Choroid plexus epithelial cell (primary cell): ENCODE results near the gene ZNF597.
"Not testable (repeated sequence)": the region's sequence is repeated elsewhere in the genome, so short reads cannot be mapped to it uniquely, and the experiment has no call there.

Experiments
- DNase-seq: peaks from one replicate; pipeline ENCODE4 v3.0.0-alpha.2; 2010; ENCODE audit warnings: low read depth
- H3K4me3 ChIP-seq: 2 replicates; pipeline ENCODE4 v1.5.1; 2011; ENCODE audit warnings: low read depth, mild to moderate bottlenecking, control low read depth, low read length, moderate library complexity
- TF ChIP-seq, protein P1 (sequence below): conservative IDR thresholded peaks from 2 replicates; pipeline ENCODE4 v1.5.1; 2011; ENCODE audit warnings: low read depth, mild to moderate bottlenecking, control low read depth, inconsistent platforms, low read length, moderate library complexity

The ZNF597 gene

DNA sequence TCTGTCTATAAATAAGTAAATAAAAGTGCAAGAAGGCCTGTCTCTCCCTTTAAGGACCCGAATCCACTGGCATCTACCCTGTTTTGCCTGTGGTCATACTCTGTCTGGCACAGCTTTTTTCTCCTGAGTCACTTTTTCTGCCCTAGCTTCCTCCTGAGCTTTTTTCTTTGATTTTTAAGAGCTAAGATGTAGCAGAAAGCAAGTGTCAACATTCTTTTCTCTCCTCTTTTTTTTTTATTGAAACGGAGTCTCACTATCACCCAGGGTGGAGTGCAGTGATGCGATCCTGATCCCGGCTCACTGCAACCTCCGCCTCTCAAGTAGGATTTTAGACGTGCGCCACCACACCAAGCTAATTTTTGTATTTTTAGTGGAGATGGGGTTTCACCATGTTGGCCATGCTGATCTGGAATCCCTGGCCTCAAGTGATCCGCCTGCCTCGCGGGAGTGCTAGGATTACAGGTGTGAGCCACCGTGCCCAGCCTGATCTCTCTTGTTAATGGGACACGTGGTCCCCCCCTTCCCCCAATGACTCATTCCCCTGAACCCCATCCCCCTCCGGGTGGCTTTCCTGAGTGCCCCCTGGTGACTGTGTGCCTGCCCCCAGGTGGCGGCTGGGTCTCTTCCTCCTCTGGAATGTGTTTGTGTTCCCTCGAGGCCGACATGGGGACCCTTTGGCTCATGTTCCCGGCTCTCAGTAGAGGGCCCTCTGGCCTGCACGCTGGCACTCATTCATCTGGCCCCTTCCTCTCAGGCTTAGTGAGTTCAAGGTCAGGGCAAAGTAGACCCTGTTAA lies 37.8 kb upstream of the ZNF597 start:
- H3K4me3 ChIP-seq, result no peak overlapping the region
- TF ChIP-seq, protein P1, sequence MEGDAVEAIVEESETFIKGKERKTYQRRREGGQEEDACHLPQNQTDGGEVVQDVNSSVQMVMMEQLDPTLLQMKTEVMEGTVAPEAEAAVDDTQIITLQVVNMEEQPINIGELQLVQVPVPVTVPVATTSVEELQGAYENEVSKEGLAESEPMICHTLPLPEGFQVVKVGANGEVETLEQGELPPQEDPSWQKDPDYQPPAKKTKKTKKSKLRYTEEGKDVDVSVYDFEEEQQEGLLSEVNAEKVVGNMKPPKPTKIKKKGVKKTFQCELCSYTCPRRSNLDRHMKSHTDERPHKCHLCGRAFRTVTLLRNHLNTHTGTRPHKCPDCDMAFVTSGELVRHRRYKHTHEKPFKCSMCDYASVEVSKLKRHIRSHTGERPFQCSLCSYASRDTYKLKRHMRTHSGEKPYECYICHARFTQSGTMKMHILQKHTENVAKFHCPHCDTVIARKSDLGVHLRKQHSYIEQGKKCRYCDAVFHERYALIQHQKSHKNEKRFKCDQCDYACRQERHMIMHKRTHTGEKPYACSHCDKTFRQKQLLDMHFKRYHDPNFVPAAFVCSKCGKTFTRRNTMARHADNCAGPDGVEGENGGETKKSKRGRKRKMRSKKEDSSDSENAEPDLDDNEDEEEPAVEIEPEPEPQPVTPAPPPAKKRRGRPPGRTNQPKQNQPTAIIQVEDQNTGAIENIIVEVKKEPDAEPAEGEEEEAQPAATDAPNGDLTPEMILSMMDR, result no peak
- no peak for DNase-seq

DNA sequence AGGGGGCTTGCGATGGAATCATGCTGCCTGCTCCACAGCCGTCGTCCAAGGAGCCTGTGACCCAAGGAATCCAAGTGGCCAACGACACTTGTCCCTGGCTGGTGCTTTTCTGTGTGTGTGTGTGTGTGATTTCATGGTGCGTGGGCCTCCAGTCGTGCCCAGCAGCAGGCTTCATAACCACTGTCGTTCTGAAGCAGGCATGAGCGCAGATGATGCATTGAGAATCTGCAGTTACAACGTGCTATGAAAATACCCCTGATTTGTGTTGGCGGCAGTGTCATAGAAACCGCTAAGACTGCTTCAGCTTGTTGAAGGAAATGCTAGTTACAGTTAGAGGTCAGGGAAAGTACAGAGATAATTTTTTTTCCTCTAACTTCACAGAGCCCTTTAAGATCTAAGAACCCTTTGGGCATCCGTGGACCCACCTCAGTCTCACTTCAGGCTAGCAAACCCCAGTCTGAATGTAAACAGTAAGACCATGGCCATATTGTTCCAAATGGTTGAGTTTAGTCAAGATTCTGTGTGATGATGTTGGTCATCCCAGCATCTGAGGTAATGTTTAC lies 36.4 kb upstream of the ZNF597 start:
- no peak for DNase-seq
- TF ChIP-seq, protein P1, result no peak
- H3K4me3 ChIP-seq, result no peak overlapping the region

DNA sequence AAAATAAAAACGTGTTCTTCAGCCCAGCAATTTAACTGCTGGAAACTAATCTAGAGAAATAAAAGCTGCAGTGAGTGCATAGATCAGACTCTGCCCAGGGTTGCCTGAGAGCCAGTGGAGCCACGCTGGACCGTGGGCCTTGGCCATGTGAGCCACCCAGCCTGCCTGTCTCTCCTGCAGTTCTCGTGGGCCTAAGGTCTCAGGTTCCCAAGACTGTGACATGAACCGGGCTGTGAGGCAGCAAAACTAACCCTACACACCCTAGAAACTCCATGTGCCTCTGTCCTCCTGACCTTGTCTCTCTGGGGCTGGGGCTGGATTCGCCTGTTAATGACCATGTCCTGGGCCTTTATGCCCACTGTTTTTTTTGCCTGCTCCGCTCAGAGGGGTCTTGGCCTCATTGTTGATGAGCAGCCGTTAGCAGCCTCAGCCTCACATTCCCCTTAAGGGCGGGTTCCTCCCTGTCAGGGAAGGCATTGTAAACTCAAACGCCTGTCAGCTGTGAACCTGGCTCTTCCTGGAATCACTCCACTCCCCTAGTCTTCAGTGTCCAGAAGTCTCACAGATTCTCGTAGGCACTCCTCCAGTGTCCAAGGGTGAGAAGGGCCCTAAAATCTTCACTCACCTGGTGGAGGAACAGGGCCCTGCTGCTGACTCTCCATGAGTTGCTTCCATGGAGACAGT lies 35.1 kb upstream of the ZNF597 start:
- no peak for DNase-seq
- no peak overlapping the region for H3K4me3 ChIP-seq
- TF ChIP-seq, protein P1, result no peak

DNA sequence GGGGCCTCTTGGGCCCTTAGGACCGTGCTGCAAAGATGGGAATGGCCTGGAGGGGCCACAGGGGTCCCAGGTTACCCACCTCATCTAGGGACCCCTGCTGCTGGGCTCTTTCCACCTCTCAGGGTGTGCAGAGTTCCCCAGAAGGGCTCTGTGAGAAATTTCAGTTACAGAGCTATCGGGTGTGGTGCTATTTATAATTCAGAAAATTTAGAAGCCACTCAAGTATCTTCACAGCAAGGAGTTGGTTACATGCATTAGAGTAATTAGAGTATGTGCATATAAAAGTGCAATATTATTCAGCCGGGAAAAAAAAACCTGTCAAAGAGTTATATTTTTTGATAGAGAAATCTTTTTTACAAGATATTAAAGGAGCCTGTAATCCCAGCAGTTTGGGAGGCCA lies 33.1 kb upstream of the ZNF597 start:
- no peak overlapping the region for H3K4me3 ChIP-seq
- TF ChIP-seq, protein P1, result no peak
- DNase-seq, result no peak

DNA sequence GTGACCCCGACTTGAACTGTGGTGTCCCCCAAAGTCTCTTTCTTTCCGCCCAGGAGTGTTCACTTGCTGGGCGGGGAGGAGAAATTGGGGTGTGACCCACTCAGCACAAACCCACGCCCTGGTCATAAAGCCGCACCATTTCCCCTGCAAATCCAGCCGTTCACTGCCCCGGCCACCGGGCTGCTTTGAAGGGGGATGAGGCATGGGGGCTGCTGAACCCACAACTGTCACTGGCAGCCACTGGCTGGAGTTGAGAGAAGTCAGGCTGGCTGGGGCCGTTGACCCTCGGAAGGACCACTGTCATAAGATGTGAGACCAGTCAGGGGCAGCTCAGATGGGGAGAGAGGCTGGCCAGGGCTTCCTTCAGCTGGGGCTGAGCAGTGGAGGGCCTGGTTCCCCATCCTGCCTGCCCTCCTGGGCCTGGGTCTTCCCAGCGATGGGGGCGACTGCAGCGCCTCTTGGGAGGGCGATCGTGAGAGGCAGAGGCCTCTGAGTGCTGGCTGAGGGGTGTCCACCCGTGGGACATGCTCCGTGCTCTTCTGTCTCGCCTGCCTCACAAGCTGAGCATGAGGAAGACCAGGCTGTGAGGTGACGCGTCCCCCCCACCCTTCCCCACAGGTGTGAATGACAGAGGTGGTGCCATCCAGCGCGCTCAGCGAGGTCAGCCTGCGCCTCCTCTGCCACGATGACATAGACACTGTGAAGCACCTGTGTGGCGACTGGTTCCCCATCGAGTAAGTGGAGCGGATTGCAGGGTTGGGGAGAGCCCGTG lies 32.5 kb upstream of the ZNF597 start:
- TF ChIP-seq, protein P1, result no peak
- H3K4me3 ChIP-seq, result no peak overlapping the region
- DNase-seq, result no peak

DNA sequence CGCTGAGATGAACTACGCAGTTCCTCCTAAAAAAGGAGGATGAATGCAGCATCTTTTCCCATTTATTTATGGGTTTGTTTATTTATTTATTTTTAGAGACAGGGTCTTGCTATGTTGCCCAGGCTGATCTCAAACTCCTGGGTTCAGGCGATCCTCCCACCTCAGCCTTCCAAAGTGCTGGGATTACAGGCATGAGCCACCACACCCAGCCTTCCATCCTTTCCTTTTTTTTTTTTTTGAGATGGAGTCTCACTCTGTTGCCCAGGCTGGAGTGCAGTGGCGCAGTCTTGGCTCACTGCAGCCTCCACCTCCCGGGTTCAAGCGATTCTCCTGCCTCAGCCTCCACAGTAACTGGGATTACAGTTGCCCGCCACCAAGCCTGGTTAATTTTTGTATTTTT lies 31.6 kb upstream of the ZNF597 start:
- DNase-seq, H3K4me3 ChIP-seq: not testable (repeated sequence)

DNA sequence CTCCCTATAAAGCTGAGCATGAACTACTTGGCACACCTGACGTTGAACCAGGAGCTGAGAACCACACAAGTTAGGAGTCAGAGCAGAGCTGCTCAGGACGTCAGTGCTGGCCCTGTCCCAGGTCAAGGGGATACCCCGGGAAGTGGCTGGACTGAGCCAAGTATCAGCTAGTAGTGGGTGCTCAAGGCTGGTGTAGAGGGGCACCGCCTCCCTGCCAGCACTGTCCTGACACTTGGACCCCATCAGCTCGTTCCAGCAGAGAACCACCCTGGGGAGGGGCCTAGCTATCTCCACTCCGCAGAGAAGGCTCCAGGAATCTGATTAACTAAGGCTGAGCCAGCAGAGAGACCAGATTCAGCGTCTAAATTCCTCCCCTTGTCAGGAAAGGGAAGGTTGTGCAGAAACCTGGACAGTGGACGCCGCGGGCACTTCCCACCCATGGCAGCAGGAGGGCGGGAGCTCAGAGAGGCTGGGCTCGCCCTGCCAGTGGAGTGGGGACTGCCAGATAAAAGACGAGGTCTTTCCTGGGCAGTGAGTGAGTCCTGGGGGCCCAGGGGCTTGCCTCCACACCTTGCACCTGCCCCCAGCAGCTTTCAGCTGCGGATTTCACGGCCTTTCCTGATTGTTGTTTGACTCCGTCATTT lies 31.0 kb upstream of the ZNF597 start:
- TF ChIP-seq, protein P1, result no peak
- H3K4me3 ChIP-seq, result no peak overlapping the region
- DNase-seq, result no peak

DNA sequence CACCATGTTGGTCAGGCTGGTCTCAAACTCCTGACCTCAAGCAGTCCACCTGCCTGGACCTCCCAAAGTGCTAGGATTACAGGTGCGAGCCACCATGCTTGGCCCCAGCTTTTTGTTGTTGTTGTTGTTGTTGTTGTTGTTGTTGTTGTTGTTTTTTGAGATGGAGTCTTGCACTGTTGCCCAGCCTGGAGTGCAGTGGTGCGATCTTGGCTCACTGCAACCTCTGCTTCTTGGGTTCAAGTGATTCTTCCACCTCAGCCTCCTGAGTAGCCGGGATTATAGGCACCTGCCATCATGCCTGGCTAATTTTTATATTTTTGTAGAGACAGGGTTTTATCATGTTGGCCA lies 30.3 kb upstream of the ZNF597 start:
- not testable (repeated sequence) for DNase-seq, H3K4me3 ChIP-seq
